ENCODE data around the gene LORICRIN. TPM values are rescaled to one million over a fixed set of nuclear protein-coding genes. Genes with fewer than 3 reads are reported as not detected.

The LORICRIN gene
- total and polyA plus RNA-seq, 9 of the 15 experiments (the other 6 are each of a cell fraction or from before 2014, with no cell fraction given), result not detected

DNA sequence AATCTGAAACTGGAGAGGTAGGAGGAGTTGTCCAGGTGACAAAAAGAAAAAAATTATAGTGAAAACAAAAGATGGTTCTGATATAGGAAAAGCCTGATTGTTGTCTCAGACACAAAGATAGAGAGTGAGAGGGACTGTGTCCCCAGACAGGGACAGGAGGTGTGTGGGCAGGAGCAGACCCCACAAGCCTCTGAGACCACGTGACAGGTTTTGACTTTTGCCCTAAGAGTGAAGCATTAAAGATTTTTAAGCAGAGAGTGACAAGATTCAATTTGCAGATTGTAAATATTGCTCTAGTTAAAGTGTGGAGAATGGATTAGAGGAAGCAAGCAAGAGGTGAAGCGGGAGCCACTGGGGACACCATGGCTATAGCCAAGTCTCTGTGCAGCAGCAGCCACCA is 31.7 kb upstream of the LORICRIN start (continued):
- TF ChIP-seq GTF3C2 (IDR thresholded peaks at IDR 0.05; ENCODE audit: borderline replicate concordance, extremely low read depth, insufficient read length), result no peak
- TF ChIP-seq RAD51 (IDR thresholded peaks at IDR 0.05; ENCODE audit: borderline replicate concordance, low read depth), result 0 out of 2 replicates have a peak, but pooled peaks have one; percentile 13
- TF ChIP-seq, protein P1, sequence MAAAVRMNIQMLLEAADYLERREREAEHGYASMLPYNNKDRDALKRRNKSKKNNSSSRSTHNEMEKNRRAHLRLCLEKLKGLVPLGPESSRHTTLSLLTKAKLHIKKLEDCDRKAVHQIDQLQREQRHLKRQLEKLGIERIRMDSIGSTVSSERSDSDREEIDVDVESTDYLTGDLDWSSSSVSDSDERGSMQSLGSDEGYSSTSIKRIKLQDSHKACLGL (CRISPR knock-in tag; IDR thresholded peaks at IDR 0.05; ENCODE audit: borderline replicate concordance, poor library complexity, severe bottlenecking), result no peak
- no peak for TF ChIP-seq MTA3 (IDR thresholded peaks at IDR 0.05; ENCODE audit: borderline replicate concordance)
- no peak for TF ChIP-seq CREM (IDR thresholded peaks at IDR 0.05; ENCODE audit: low read depth)
- no peak for TF ChIP-seq POLR2H (tag; IDR thresholded peaks at IDR 0.05; ENCODE audit: low read depth)
- no peak for TF ChIP-seq SPI1 (IDR thresholded peaks at IDR 0.05; ENCODE audit: borderline replicate concordance, low read depth, low read length)
- no peak for TF ChIP-seq SMAD1 (IDR thresholded peaks at IDR 0.05; ENCODE audit: low read depth, low read length, partially characterized antibody)
- no peak for TF ChIP-seq ZNF3 (CRISPR knock-in tag; IDR thresholded peaks at IDR 0.05)
- TF ChIP-seq TFE3 (CRISPR knock-in tag; IDR thresholded peaks at IDR 0.05), result peak; percentile 57
- peak; percentile 13; the same call in 1 of the 2 replicates for TF ChIP-seq USF2 (CRISPR knock-in tag; IDR thresholded peaks at IDR 0.05)
- TF ChIP-seq ZNF212 (CRISPR knock-in tag; IDR thresholded peaks at IDR 0.05), result no peak
- TF ChIP-seq GTF2F1 (IDR thresholded peaks at IDR 0.05; ENCODE audit: low read depth, low read length), result no peak
- no peak for TF ChIP-seq RBM22 (IDR thresholded peaks at IDR 0.05; ENCODE audit: low read depth, low read length, poor library complexity, severe bottlenecking)
- TF ChIP-seq DNMT1 (IDR thresholded peaks at IDR 0.05), result no peak
